ENCODE results near the gene MPZL1. TPM values are rescaled to one million over a fixed set of nuclear protein-coding genes. Genes with fewer than 3 reads are reported as not detected.

MPZL1 gene
- total RNA-seq, 2 experiments from 2014 or later: 14.8 to 15.4 TPM

DNA sequence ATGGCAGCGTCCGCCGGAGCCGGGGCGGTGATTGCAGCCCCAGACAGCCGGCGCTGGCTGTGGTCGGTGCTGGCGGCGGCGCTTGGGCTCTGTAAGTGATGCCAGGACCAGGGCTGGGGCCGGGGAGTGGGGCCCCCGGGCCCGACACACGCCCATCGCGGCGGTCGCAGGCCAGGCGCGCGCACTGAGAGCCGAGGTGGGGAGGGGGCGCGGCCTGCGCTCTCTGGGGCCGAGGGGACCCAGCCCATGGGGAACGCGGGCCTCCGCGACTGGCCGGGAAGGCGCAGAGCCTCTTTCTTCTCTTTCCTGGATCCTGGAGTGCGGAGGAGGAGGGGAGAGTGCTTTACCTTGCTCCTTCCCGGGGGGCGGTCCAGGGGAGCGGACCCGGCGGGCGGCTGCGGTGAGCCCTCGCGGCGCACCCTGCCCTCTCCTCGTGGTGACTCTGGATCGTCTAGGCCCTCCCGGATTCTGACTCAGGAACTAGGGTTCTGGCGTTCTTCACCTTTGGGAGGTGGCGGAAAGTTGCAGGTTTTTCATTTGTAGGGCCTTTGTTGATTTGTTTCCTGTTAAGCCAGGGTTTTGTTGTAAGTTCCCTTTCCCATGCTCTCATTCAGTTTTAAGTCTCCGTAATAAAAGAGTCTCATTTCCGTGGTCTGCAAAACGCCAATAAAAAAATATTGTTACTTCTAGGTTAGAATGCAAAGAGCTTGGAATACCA is 529 bp downstream of the MPZL1 start:
- CTCF ChIA-PET: interaction anchor here (1.4 kb wide), 1 partner anchor 81 kb away, joined by 3 read pairs; no protein-coding TSS in a partner anchor
- POLR2A ChIA-PET: interaction anchor here (0.7 to 1.3 kb wide), 2 partner anchors 24 to 214 kb away, joined by 3 read pairs; partner anchors contain the start of gene DCAF6
- H3K27ac Mint-ChIP-seq: peak overlapping the region; percentile 56
- peaks cover 42% of the 10 kb centered on the region for H3K4me1 Mint-ChIP-seq (ENCODE audit: low read depth)
- H3K27me3 Mint-ChIP-seq: no peaks in the 10 kb centered on the region
- peak; percentile 40 for ATAC-seq
- H3K9me3 Mint-ChIP-seq: no peaks in the 10 kb centered on the region
- no peak for TF ChIP-seq CTCF (IDR thresholded peaks at IDR 0.05)
- peaks cover 5% of the 10 kb centered on the region for H3K36me3 Mint-ChIP-seq (ENCODE audit: low read depth)
- intact Hi-C loops (cut with micrococcal nuclease): loop anchor here (2.0 kb wide), 1 partner anchor 80 kb away; no protein-coding TSS in a partner anchor
- peak overlapping the region; percentile 85 for H3K4me3 Mint-ChIP-seq
- DNase-seq: peak; percentile 32

- Mint-ChIP-seq H3K36me3 (ENCODE audit: low read depth) (peaks cover 8% of the 10 kb centered on the region), H3K4me3 (peak overlapping the region; percentile 85), H3K4me1 (ENCODE audit: low read depth) (peaks cover 42% of the 10 kb centered on the region), H3K27ac (peak overlapping the region; percentile 56), H3K9me3 (no peaks in the 10 kb centered on the region), H3K27me3 (no peaks in the 10 kb centered on the region)
- no peak for TF ChIP-seq CTCF (IDR thresholded peaks at IDR 0.05)
- ATAC-seq (no peak), DNase-seq (no peak)
- POLR2A ChIA-PET: interaction anchor here (0.7 to 1.3 kb wide), 2 partner anchors 24 to 213 kb away, joined by 3 read pairs; partner anchors contain the start of gene DCAF6
- CTCF ChIA-PET: interaction anchor here (1.4 kb wide), 1 partner anchor 80 kb away, joined by 3 read pairs; no protein-coding TSS in a partner anchor
- intact Hi-C loops (cut with micrococcal nuclease): loop anchor here (2.0 kb wide), 1 partner anchor 80 kb away; no protein-coding TSS in a partner anchor
Observed at GRCh38 chr1:167722870-167723251, 1.1 kb downstream of the MPZL1 start.

DNA sequence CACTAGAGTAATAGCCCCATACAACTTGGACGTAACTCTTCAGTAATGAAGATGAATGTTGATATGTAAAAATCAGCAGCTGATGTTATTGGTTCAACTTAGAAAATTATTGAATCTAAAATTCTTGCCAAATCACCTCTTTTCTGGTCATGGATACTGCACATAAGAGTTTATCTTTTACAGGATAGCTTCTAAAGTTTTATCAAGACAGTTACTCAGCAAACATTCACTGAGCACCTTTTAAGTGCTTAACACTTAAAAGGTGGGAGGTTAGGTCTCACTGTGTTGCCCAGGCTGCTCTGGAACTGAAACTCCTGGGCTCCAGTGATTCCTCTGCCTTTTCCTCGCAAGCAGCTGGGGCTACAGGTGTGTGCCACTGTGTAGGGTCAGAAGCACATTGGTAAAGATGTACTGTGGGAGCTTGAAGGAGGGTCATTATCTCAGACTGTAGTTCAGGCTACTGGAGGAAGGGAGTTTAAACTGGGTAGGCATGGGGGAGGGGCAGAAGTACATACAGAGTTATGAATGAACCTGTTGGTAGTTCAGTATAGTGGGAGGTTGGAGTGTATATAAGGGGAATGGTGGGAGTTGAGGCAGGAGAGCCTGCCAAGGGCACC is 2.0 kb downstream of the MPZL1 start:
- peak overlapping the region; percentile 85 for H3K4me3 Mint-ChIP-seq
- H3K27ac Mint-ChIP-seq: no peak overlapping the region
- CTCF ChIA-PET: interaction anchor here (1.0 to 1.4 kb wide), 3 partner anchors 9 to 358 kb away, joined by 3 read pairs; no protein-coding TSS in a partner anchor
- no peak for DNase-seq
- peaks cover 8% of the 10 kb centered on the region for H3K36me3 Mint-ChIP-seq (ENCODE audit: low read depth)
- no peaks in the 10 kb centered on the region for H3K27me3 Mint-ChIP-seq
- POLR2A ChIA-PET: interaction anchor here (1.2 kb wide), 1 partner anchor 9 kb away, joined by 6 read pairs; no protein-coding TSS in a partner anchor
- TF ChIP-seq CTCF (IDR thresholded peaks at IDR 0.05): no peak
- no peaks in the 10 kb centered on the region for H3K9me3 Mint-ChIP-seq
- H3K4me1 Mint-ChIP-seq (ENCODE audit: low read depth): peaks cover 42% of the 10 kb centered on the region
- intact Hi-C loops (cut with micrococcal nuclease): loop anchor here (2.0 kb wide), 1 partner anchor 79 kb away; no protein-coding TSS in a partner anchor
- ATAC-seq: no peak

DNA sequence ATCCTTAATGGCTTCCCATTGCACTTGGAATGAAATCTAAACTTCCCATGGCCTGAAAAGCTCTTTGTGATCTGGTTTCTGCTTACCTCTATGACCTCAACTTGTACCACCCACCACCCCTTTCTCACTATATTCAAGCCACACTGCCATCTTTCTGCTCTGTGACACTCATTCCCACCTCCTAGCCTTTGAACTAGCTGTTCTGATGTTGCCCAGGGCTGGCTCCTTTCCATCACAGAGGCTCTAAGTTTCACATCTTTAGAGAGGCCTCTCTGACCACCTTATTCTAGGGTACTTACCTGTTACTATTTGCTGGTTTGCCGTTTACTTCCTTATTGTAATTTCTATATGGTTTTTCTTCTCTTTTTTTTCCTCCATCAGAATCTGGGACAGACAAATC is 4.2 kb downstream of the MPZL1 start:
- H3K4me3 Mint-ChIP-seq: no peak overlapping the region
- no peaks in the 10 kb centered on the region for H3K9me3 Mint-ChIP-seq
- no peak for ATAC-seq
- no peak for DNase-seq
- CTCF ChIA-PET: no interaction called here
- no peak for TF ChIP-seq CTCF (IDR thresholded peaks at IDR 0.05)
- no peaks in the 10 kb centered on the region for H3K27me3 Mint-ChIP-seq
- intact Hi-C loops (cut with micrococcal nuclease): no loop called here
- no peak overlapping the region for H3K27ac Mint-ChIP-seq
- H3K36me3 Mint-ChIP-seq (ENCODE audit: low read depth): peaks cover 12% of the 10 kb centered on the region
- H3K4me1 Mint-ChIP-seq (ENCODE audit: low read depth): peaks cover 27% of the 10 kb centered on the region
- POLR2A ChIA-PET: no interaction called here
